HG03378 (cell line): ENCODE results near the gene ICAM1.
A peak's percentile ranks its signal among the peaks of the same experiment; 100 is the strongest.
"Not testable (repeated sequence)": the region's sequence is repeated elsewhere in the genome, so short reads cannot be mapped to it uniquely, and the experiment has no call there.

Experiments used
- ATAC-seq: cut with Tn5 transposase; IDR thresholded peaks from one replicate; pipeline ENCODE4 v1.9.1; 2021; ENCODE audit warnings: mild to moderate bottlenecking, moderate library complexity; ENCODE audit not compliant: unreplicated experiment

ICAM1 gene

DNA sequence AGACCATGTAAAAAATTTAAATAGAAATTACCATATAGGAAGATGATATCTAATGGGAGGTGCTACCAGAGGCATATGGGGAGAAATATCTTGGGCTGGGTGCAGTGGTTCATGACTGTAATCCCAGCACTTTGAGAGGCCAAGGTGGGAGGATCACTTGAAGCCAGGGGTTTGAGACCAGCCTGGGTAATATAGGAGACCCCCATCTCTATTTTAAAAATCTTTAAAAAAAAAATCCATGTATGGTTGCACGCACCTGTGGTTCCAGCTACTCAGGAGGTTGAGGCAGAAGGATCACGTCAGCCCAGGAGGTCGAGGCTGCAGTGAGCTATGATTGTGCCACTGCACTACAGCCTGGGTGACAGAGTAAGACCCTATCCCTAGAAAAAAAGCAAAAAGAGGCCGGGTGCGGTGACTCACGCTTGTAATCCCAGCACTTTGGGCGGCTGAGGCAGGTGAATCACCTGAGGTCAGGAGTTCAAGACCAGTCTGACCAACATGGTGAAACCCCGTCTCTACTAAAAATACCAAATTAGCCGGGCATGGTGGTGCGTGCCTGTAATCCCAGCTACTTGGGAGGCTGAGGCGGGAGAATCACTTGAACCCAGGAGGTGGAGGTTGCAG lies 29.0 kb upstream of the ICAM1 start:
- ATAC-seq = not testable (repeated sequence)

DNA sequence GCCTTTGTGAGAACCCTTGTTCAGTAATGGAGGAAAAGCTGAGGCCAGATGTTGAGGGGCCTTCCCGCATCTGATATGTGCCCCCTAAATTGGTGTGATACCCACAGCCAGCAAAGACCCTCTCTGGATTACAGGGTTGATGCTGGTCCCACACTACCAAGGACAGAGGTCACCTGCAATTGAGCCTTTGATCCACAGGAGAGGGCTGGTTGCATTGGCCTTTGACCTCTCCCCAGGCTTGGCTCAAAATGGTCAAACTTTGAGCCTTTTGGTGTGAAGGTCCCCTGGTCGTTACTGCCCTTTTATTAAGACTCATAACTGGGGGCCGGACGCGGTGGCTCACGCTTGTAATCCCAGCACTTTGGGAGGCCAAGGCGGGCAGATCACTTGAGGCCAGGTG lies 27.3 kb upstream of the ICAM1 start:
- no peak for ATAC-seq

DNA sequence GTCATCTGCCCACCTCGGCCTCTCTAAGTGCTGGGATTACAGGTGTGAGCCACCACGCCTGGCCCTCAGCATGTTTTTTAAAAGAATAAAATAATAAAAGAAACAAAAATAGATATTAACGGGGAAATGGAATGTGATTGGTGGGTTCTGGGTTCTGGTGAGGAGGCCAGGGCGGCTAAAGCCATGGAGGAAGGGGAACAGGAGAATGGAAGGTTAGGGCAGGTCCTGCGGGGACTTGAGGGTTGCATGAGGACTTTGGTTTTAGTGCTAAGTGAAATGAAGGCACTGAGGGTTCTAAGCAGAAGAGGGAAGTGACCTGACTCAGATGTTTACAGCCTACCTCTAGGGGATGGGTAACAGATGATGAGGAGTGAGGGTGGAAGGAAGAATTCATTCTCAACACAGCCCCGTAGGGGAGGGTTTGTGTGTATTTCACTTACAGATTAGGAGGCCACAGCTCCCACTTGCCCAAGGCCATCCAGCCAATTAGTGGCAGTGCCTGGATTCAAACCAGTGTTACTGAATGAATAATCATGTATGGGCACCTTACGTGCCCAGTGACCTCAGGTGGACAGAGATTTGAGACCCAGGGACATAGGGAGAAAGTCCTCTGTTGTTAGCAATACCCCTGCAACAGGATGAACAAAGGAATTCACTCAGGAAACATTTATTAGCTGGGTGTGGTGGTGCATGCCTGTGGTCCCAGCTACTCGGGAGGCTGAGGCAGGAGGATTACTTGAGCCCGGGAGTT lies 25.6 kb upstream of the ICAM1 start:
- no peak for ATAC-seq

DNA sequence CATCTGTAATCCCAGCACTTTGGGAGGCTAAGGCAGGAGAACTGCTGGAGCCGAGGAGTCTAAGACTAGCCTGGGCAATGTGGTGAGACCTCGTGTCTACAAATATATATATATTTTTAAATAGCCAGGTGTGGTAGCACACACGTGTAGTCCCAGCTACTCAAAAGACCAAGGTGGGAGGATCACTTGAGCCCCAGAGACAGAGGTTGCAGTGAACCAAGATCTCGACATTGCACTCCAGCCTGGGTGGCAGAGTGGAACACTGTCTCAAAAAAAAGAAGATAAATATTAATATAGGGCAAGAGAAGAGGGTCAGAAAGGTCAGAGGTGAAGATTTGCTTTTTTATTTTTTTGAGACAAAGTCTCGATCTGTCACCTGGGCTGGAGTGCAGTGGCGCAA lies 24.4 kb upstream of the ICAM1 start:
- ATAC-seq = no peak

- peak; percentile 86 for ATAC-seq
Observed at GRCh38 chr19:10251792-10252694, 18.9 kb upstream of the ICAM1 start, which contains the start of gene MRPL4. TSS of gene MRPL4 (plus strand) at chr19:10252214. CDS start at chr19:10252254, 40 bp downstream.

DNA sequence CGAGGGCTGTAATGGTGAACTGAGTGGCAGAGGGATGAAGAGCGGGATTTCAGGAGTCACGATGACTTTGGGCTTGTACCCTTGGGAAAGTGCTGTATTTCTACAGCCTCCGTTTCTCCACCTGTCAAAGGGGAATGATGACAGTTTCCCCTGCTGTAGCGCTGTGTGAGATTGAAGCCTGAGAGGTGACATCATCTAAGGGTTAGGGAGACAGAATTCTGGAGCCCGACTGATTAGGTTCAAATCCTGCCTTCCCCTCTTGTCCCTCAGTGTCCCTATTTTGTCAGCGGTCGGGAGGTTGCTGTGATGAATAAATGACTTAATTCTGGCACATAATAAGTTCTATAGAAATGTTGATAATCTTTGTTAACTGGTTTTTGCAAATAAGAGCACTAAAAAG lies 18.2 kb upstream of the ICAM1 start:
- no peak for ATAC-seq

DNA sequence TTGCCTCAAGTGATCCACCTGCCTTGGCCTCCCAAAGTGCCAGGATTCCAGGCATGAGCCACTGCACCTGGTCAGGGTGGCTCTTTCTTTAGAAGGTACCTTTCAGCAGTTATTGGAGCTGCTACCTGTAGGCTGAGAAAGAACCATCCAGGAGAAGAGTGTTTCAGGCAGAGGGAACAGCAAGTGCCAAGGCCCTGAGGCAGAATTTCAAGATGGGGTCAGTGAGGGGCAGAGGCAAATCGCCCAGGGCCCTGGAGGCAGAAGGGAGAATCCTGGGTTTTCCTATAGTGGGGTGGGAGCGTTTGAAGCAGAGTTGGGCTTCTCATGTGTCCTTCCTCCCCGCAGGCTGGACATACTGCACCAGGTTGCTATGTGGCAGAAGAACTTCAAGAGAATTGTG lies 16.7 kb upstream of the ICAM1 start:
- no peak for ATAC-seq

- ATAC-seq = no peak
Observed at GRCh38 chr19:10255358-10255757, 15.6 kb upstream of the ICAM1 start.

- no peak for ATAC-seq
Observed at GRCh38 chr19:10256551-10256950, 14.4 kb upstream of the ICAM1 start.

- ATAC-seq = no peak
Observed at GRCh38 chr19:10256970-10257615, 13.8 kb upstream of the ICAM1 start.

- ATAC-seq = no peak
Observed at GRCh38 chr19:10258080-10258710, 12.7 kb upstream of the ICAM1 start.

DNA sequence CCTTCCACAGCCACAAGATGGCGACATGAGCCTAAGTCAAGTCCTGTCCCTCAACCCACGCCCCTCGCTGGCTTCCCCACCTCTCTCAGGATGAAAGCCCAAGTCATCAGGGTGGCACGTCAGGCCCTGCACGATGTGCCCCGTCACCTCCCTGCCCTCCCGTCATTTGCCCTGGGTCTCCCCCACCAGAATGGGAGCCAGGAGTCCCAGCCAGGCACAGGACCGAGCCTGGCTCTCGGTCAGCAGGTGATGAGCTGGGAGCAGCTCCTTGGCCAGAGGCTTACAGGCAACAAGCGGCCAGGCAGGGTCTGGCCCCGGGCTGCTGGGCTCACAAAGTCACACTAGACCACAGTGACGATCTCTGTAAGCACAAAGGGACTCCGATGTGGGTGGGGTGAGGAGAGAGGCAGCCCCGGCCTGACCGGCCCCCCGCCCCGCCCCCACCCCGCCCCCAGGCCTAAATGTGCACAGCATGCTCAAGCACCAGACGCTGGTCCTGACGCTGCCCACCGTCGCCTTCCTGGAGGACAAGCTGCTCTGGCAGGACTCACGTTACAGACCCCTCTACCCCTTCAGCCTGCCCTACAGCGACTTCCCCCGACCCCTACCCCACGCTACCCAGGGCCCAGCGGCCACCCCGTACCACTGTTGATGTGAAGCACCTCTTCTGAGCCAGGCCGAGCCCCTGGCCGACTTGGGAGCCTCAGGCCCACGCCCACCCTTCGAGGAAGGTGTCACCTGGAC lies 11.6 kb upstream of the ICAM1 start:
- ATAC-seq = no peak

GRCh38 chr19:10260141-10260584 lies 10.8 kb upstream of the ICAM1 start:
- no peak for ATAC-seq

- ATAC-seq = no peak
Observed at GRCh38 chr19:10262771-10263170, 8.1 kb upstream of the ICAM1 start.

- no peak for ATAC-seq
Observed at GRCh38 chr19:10266706-10267105, 4.2 kb upstream of the ICAM1 start.

- no peak for ATAC-seq
Observed at GRCh38 chr19:10268071-10268470, 2.8 kb upstream of the ICAM1 start.

- no peak for ATAC-seq
Observed at GRCh38 chr19:10269333-10270179, 1.4 kb upstream of the ICAM1 start.

- ATAC-seq = peak; percentile 33
Observed at GRCh38 chr19:10270180-10270615, 722 bp upstream of the ICAM1 start.

GRCh38 chr19:10271543-10272086 lies 695 bp downstream of the ICAM1 start:
- no peak for ATAC-seq
